Mammary epithelial cell (primary cell): ENCODE data around the gene SRRM4.

Experiments
- CTCF ChIP-seq, 2 donors: IDR thresholded peaks in 1 of 2; conservative IDR thresholded peaks in 1 of 2; 2 replicates each; pipeline ENCODE4 v1.5.1; 2011 to 2012; ENCODE audit warnings: inconsistent platforms in 2 of 2, low read length in 2 of 2, mild to moderate bottlenecking in 2 of 2, control low read depth in 1 of 2, low read depth in 1 of 2; ENCODE audit not compliant: insufficient read depth in 1 of 2; ENCODE audit errors: extremely low read depth in 1 of 2
- EZH2 ChIP-seq: IDR thresholded peaks from 2 replicates; pipeline ENCODE4 v1.6.1; 2012; ENCODE audit warnings: low read length, inconsistent platforms, borderline replicate concordance

GRCh38 chr12:119082016-119082415 is 100.7 kb downstream of the SRRM4 start:
- no peak for TF ChIP-seq CTCF (conservative IDR thresholded peaks at IDR 0.05 in 1 of 2, IDR thresholded peaks at IDR 0.05 in 1 of 2; ENCODE audit: extremely low read depth in 1 of 2, insufficient read depth in 1 of 2, low read depth in 1 of 2, low read length in 2 of 2)
- TF ChIP-seq EZH2: no peak
